Measurements from ENCODE around the gene FGF5. TPM values are rescaled to one million over a fixed set of nuclear protein-coding genes. Genes with fewer than 3 reads are reported as not detected.
A peak's percentile ranks its signal among the peaks of the same experiment; 100 is the strongest.

FGF5 gene
- total RNA-seq, 1 experiment from 2014 or later: not detected

DNA sequence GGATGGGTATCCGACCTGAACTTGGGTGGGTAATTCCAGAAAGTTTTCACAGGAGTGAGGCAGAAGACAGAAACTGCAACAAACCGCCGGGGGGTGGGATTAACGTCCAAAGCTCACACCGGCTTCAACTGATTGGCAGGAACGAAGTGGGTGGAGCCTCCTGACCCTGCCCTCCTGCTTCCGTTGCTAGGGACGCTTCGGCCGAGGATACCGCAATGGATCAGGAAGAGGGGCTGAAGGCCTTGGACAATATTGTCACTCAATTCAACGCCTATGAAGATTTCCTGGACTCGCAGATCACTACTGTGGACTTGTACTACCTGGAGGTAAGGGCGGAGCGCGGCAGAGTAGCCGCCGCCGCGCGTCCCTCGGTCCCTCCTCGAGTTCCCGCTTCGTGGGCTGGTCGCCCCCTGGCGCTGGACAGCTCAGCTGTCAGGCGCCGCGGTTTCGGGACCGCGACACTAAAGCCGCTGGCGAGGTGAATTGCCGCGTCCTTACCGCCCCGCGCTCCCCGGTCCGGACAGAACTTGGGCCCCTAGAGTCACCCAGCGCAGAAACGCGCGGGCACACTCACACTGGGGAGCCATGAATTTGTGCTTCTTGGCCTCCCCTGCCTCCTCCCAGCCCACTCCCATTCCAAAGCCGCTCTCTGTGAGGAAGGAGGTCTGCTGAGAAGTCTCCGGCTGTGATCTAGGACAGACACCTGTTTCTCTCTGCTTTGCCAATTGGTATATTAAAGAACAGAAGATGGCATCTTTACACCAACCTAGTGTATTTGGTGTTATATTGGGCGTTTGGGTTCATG lies 69.3 kb downstream of the FGF5 start, which contains the start of gene CFAP299:
CFAP299 (plus strand) TSS at position 177 of the 805 bp plus-strand sequence.
- DNase-seq (ENCODE audit: low spot score): peak; percentile 91

- peak; percentile 58 for DNase-seq (ENCODE audit: low spot score)
Measured at GRCh38 chr4:80336582-80336981, 70.1 kb downstream of the FGF5 start.

GRCh38 chr4:80340036-80340435 lies 73.6 kb downstream of the FGF5 start:
- no peak for DNase-seq (ENCODE audit: low spot score)

Other genes starting within 250 kb of the FGF5 start
- 12.6 and 16.7 TPM in 2 replicates for gene ANTXR2, start 193.4 kb upstream of the FGF5 start, total RNA-seq (2014; rRNA removed; shearing (Covaris generic))
- gene PRDM8, start 69.2 kb upstream of the FGF5 start, total RNA-seq (2014; rRNA removed; shearing (Covaris generic)): 5.7 and 7.0 TPM in 2 replicates
- gene CFAP299, start 69.1 kb downstream of the FGF5 start, total RNA-seq (2014; rRNA removed; shearing (Covaris generic)): not detected in 2 replicates